IMR-90 (cell line): ENCODE measurements around the gene VPS50. TPM values are rescaled to one million over a fixed set of nuclear protein-coding genes. Genes with fewer than 3 reads are reported as not detected.

Experiments used
- ATAC-seq: fragments of 200-7000 bp; cut with Tn5 transposase; 2 replicates; pipeline ENCODE4 v1.9.1; 2020; ENCODE audit warnings: low read depth, mild to moderate bottlenecking, moderate library complexity
- BruUV-seq: library from RNA; stranded (reverse); fragments of 400-500 nt; replicated peaks from 2 replicates; lab custom pipeline; 2021; lab: Mats Ljungman, UMichigan
- CTCF ChIA-PET: fragments of 300-600 bp; formaldehyde crosslinking; extraction: SDS; loops from one replicate; lab custom pipeline; 2021; ENCODE audit warnings: antibody characterized with exemption; lab: Yijun Ruan, JAX
- POLR2A ChIA-PET: fragments of 300-600 bp; sonication (Branson Sonifier 250); formaldehyde crosslinking; loops from one replicate; lab custom pipeline; 2022; ENCODE audit warnings: antibody characterized with exemption; ENCODE audit not compliant: unreplicated experiment; lab: Charles Lee
- DNase-seq: peaks from one replicate; pipeline ENCODE4 v3.0.0; 2013
- H2AFZ ChIP-seq: replicated peaks from 2 replicates; pipeline ENCODE3; 2013; ENCODE audit warnings: low read length, mild to moderate bottlenecking; ENCODE audit not compliant: poor library complexity
- H2AK5ac ChIP-seq: 2 replicates; pipeline ENCODE4 v1.6.1; 2013; ENCODE audit warnings: low read depth, low read length, inconsistent platforms
- H2AK9ac ChIP-seq: replicated peaks from 2 replicates; pipeline ENCODE3; 2013; ENCODE audit warnings: mild to moderate bottlenecking, low read depth, low read length, moderate library complexity; ENCODE audit not compliant: poor library complexity
- H2BK120ac ChIP-seq: 2 replicates; pipeline ENCODE4 v1.6.1; 2013; ENCODE audit warnings: low read depth, low read length, inconsistent platforms
- H2BK15ac ChIP-seq: 3 replicates; pipeline ENCODE4 v1.6.1; 2013; ENCODE audit warnings: low read depth, low read length, inconsistent platforms
- H2BK20ac ChIP-seq: 2 replicates; pipeline ENCODE4 v1.6.1; 2013; ENCODE audit warnings: low read depth, mild to moderate bottlenecking, inconsistent platforms, low read length, moderate library complexity
- H2BK5ac ChIP-seq: 2 replicates; pipeline ENCODE4 v1.6.1; 2013; ENCODE audit warnings: mild to moderate bottlenecking, low read depth, low read length, inconsistent platforms; ENCODE audit not compliant: poor library complexity, severe bottlenecking
- H3K14ac ChIP-seq: replicated peaks from 2 replicates; pipeline ENCODE4 v1.6.1; 2013; ENCODE audit warnings: low read depth, low read length, inconsistent platforms
- H3K18ac ChIP-seq: 2 replicates; pipeline ENCODE4 v1.6.1; 2013; ENCODE audit warnings: low read depth, low read length, control low read depth
- H3K23ac ChIP-seq: 2 replicates; pipeline ENCODE4 v1.6.1; 2013; ENCODE audit warnings: low read depth, low read length, inconsistent platforms
- H3K27ac ChIP-seq: 2 replicates; pipeline ENCODE4 v1.5.1; 2013; ENCODE audit warnings: mild to moderate bottlenecking, control low read depth, low read length; ENCODE audit not compliant: insufficient read depth
- H3K27me3 ChIP-seq: 2 replicates; pipeline ENCODE4 v1.6.1; 2013; ENCODE audit warnings: low read length; ENCODE audit not compliant: control insufficient read depth, insufficient read depth
- H3K36me3 ChIP-seq: 2 replicates; pipeline ENCODE4 v1.6.1; 2013; ENCODE audit warnings: low read length, mixed read lengths; ENCODE audit not compliant: control insufficient read depth, insufficient read depth
- H3K4ac ChIP-seq: 2 replicates; pipeline ENCODE4 v1.6.1; 2013; ENCODE audit warnings: low read depth, low read length, inconsistent platforms
- H3K4me1 ChIP-seq: 2 replicates; pipeline ENCODE4 v1.6.1; 2013; ENCODE audit warnings: low read length, mixed read lengths; ENCODE audit not compliant: control insufficient read depth, insufficient read depth
- H3K4me2 ChIP-seq: 2 replicates; pipeline ENCODE4 v1.6.1; 2013; ENCODE audit warnings: low read depth, mild to moderate bottlenecking, control low read depth, low read length, moderate library complexity
- H3K4me3 ChIP-seq: 2 replicates; pipeline ENCODE4 v1.5.1; 2013; ENCODE audit warnings: low read depth, mild to moderate bottlenecking, control low read depth, low read length, moderate library complexity; ENCODE audit not compliant: insufficient read depth
- H3K56ac ChIP-seq: 2 replicates; pipeline ENCODE4 v1.6.1; 2013; ENCODE audit warnings: low read length, inconsistent platforms; ENCODE audit not compliant: insufficient read depth; ENCODE audit errors: extremely low read depth
- H3K79me1 ChIP-seq, 2 experiments: 2 replicates each; pipeline ENCODE4 v1.6.1; 2013; ENCODE audit warnings: low read length in 2 of 2, inconsistent platforms in 1 of 2, low read depth in 1 of 2
- H3K9ac ChIP-seq: 2 replicates; pipeline ENCODE4 v1.6.1; 2013; ENCODE audit warnings: low read depth, low read length, control low read depth
- H3K9me1 ChIP-seq: 2 replicates; pipeline ENCODE4 v1.6.1; 2013; ENCODE audit warnings: low read length, inconsistent platforms; ENCODE audit not compliant: insufficient read depth
- H3K9me3 ChIP-seq: 2 replicates; pipeline ENCODE4 v1.6.1; 2013; ENCODE audit warnings: low read length; ENCODE audit not compliant: control insufficient read depth, insufficient read depth
- H4K20me1 ChIP-seq: 2 replicates; pipeline ENCODE4 v1.6.1; 2013; ENCODE audit warnings: low read length, inconsistent platforms; ENCODE audit not compliant: insufficient read depth
- H4K5ac ChIP-seq: 2 replicates; pipeline ENCODE4 v1.6.1; 2013; ENCODE audit warnings: mild to moderate bottlenecking, low read depth, low read length, control low read depth
- H4K8ac ChIP-seq, 2 experiments: 2 replicates each; pipeline ENCODE4 v1.6.1; 2013; ENCODE audit warnings: low read depth in 2 of 2, low read length in 2 of 2, control low read depth in 1 of 2, inconsistent platforms in 1 of 2
- H4K91ac ChIP-seq: 2 replicates; pipeline ENCODE4 v1.6.1; 2013; ENCODE audit warnings: low read depth, low read length, inconsistent platforms; ENCODE audit not compliant: insufficient read depth
- BHLHE40 ChIP-seq: fragments of 150-350 bp; IDR thresholded peaks from 2 replicates; pipeline ENCODE4 v1.6.1; 2016; ENCODE audit warnings: mild to moderate bottlenecking, low read depth, low read length
- CEBPB ChIP-seq: IDR thresholded peaks from 2 replicates; pipeline ENCODE4 v1.6.1; 2012; ENCODE audit warnings: low read depth, low read length, improper control_type of control experiment
- dilution Hi-C: fragments of 300-500 bp; cut with HindIII; formaldehyde crosslinking; loops from one replicate; pipeline ENCODE4 v1.14.3; 2018; ENCODE audit warnings: low sequenced_read_pairs; ENCODE audit not compliant: unreplicated experiment
- in situ Hi-C: fragments of 300-500 bp; cut with MboI; formaldehyde crosslinking; loops from 3 replicates; pipeline ENCODE4 v1.14.3; 2019; ENCODE audit warnings: low sequenced_read_pairs, inconsistent platforms, mixed read lengths
- intact Hi-C: fragments of 100-400 bp; cut with micrococcal nuclease; formaldehyde crosslinking; loops from 2 replicates; pipeline ENCODE4 v1.10.0; 2022
- polyA plus RNA-seq, 3 experiments: library from polyadenylated mRNA; depleted of rRNA; stranded (reverse); fragments of >200 nt; gene quantifications; 2 replicates each; pipeline ENCODE4 v1.2.3, GENCODE V29; 2012; ENCODE audit warnings: low replicate concordance in 1 of 3
- total RNA-seq: library from RNA; depleted of rRNA; stranded (reverse); fragments of >200 nt; gene quantifications from 2 replicates; pipeline ENCODE4 v1.2.3, GENCODE V29; 2012

The VPS50 gene
- total and polyA plus RNA-seq, 2 of the 4 experiments (the other 2 are of a cell fraction): 7.1 to 22.0 TPM

GRCh38 chr7:93373537-93373936, 141.4 kb downstream of the VPS50 start:
- TF ChIP-seq BHLHE40 (no peak), CEBPB (peak; percentile 70)
- Histone ChIP-seq H4K5ac (no peak overlapping the region), H3K36me3 (no peaks in the 10 kb centered on the region), H2BK20ac (no peak overlapping the region), H4K20me1 (no peaks in the 10 kb centered on the region), H2AK5ac (no peak overlapping the region), H3K56ac (no peak overlapping the region), H3K27me3 (peaks cover 8% of the 10 kb centered on the region), H3K79me1 (no peaks in the 10 kb centered on the region), H2AK9ac (no peak overlapping the region), H3K14ac (no peak overlapping the region), H3K4ac (no peak overlapping the region), H3K4me1 (no peaks in the 10 kb centered on the region), H4K8ac (no peak overlapping the region), H3K9me1 (no peaks in the 10 kb centered on the region), H3K18ac (no peak overlapping the region), H2AFZ (no peak overlapping the region), H2BK120ac (no peak overlapping the region), H3K9me3 (no peaks in the 10 kb centered on the region), H3K27ac (no peak overlapping the region), H3K4me3 (no peak overlapping the region), H3K23ac (no peak overlapping the region), H4K91ac (no peak overlapping the region), H2BK15ac (no peak overlapping the region), H3K4me2 (peak overlapping the region; percentile 74), H3K9ac (no peak overlapping the region), H2BK5ac (peak overlapping the region; percentile 54)
- POLR2A ChIA-PET: no interaction called here
- ATAC-seq: peak; percentile 27; the same call in 1 of the 2 replicates
- CTCF ChIA-PET: no interaction called here
- DNase-seq: no peak
- in situ Hi-C loops: no loop called here
- dilution Hi-C loops: no loop called here
- BruUV-seq: no TSS peak
- intact Hi-C loops: no loop called here
